GM12878 (cell line): Measurements from ENCODE around the gene IFIT1. TPM values are rescaled to one million over a fixed set of nuclear protein-coding genes. Genes with fewer than 3 reads are reported as not detected.

Experiments used
- ATF3 ChIP-seq: IDR thresholded peaks from 2 replicates; pipeline ENCODE4 v1.6.1; 2011; ENCODE audit warnings: low read depth, mild to moderate bottlenecking, low read length, moderate library complexity, borderline replicate concordance; ENCODE audit errors: extremely low read depth
- BMI1 ChIP-seq: fragments of 450-650 bp; IDR thresholded peaks from 2 replicates; pipeline ENCODE4 v1.6.1; 2016; ENCODE audit warnings: mild to moderate bottlenecking, moderate library complexity, borderline replicate concordance
- CBX3 ChIP-seq: fragments of 200-600 bp; sonication (generic); IDR thresholded peaks from 2 replicates; pipeline ENCODE4 v1.6.1; 2016; ENCODE audit warnings: low read depth, borderline replicate concordance
- CEBPZ ChIP-seq: fragments of 150-350 bp; IDR thresholded peaks from 2 replicates; pipeline ENCODE4 v1.6.1; 2016; ENCODE audit warnings: low read depth, low read length
- CUX1 ChIP-seq: IDR thresholded peaks from 2 replicates; pipeline ENCODE4 v1.6.1; 2012; ENCODE audit warnings: improper control_type of control experiment, low read depth, low read length; ENCODE audit not compliant: insufficient replicate concordance
- DPF2 ChIP-seq: fragments of 450-650 bp; IDR thresholded peaks from 2 replicates; pipeline ENCODE4 v1.6.1; 2017; ENCODE audit warnings: mild to moderate bottlenecking
- GABPA ChIP-seq: IDR thresholded peaks from 2 replicates; pipeline ENCODE4 v1.6.1; 2014; ENCODE audit warnings: antibody characterized with exemption, low read depth, mild to moderate bottlenecking, inconsistent platforms
- JUNB ChIP-seq: IDR thresholded peaks from 2 replicates; pipeline ENCODE4 v1.6.1; 2016; ENCODE audit warnings: antibody characterized with exemption, mild to moderate bottlenecking
- JUND ChIP-seq: IDR thresholded peaks from 2 replicates; pipeline ENCODE4 v1.6.1; 2012; ENCODE audit warnings: low read depth, mild to moderate bottlenecking, low read length, improper control_type of control experiment, moderate library complexity
- MEF2B ChIP-seq: fragments of 450-650 bp; IDR thresholded peaks from 2 replicates; pipeline ENCODE4 v1.6.1; 2018; ENCODE audit warnings: mild to moderate bottlenecking, moderate library complexity; ENCODE audit not compliant: partially characterized antibody, poor library complexity, severe bottlenecking
- NFYB ChIP-seq: IDR thresholded peaks from 2 replicates; pipeline ENCODE4 v1.6.1; 2011; ENCODE audit warnings: low read depth, mild to moderate bottlenecking, low read length, improper control_type of control experiment, moderate library complexity; ENCODE audit not compliant: insufficient read depth
- NR2C2 ChIP-seq: IDR thresholded peaks from 2 replicates; pipeline ENCODE4 v1.6.1; 2011; ENCODE audit warnings: borderline replicate concordance, low read depth; ENCODE audit not compliant: control insufficient read depth, insufficient read length
- RAD51 ChIP-seq: fragments of 450-650 bp; IDR thresholded peaks from 2 replicates; pipeline ENCODE4 v1.6.1; 2016; ENCODE audit warnings: moderate library complexity, mild to moderate bottlenecking, inconsistent platforms
- SMC3 ChIP-seq: IDR thresholded peaks from 2 replicates; pipeline ENCODE4 v1.6.1; 2011; ENCODE audit warnings: low read length, improper control_type of control experiment, borderline replicate concordance
- SP1 ChIP-seq: IDR thresholded peaks from one replicate; pipeline ENCODE4 v1.6.1; 2011; ENCODE audit warnings: low read depth, low read length
- STAT1 ChIP-seq: fragments of 450-650 bp; conservative IDR thresholded peaks from 2 replicates; pipeline ENCODE4 v1.6.1; 2014; ENCODE audit warnings: antibody characterized with exemption, mild to moderate bottlenecking
- TBL1XR1 ChIP-seq: IDR thresholded peaks from 2 replicates; pipeline ENCODE4 v1.6.1; 2012; ENCODE audit warnings: low read depth, low read length, improper control_type of control experiment
- TCF12 ChIP-seq: IDR thresholded peaks from 2 replicates; pipeline ENCODE4 v1.6.1; 2011; ENCODE audit warnings: low read depth, mild to moderate bottlenecking, low read length
- YBX1 ChIP-seq: fragments of 450-650 bp; IDR thresholded peaks from 2 replicates; pipeline ENCODE4 v1.6.1; 2016; ENCODE audit warnings: antibody characterized with exemption
- ZNF24 ChIP-seq: fragments of 450-650 bp; IDR thresholded peaks from 2 replicates; pipeline ENCODE4 v1.6.1; 2017; ENCODE audit warnings: antibody characterized with exemption, mild to moderate bottlenecking
- ZNF384 ChIP-seq: IDR thresholded peaks from 2 replicates; pipeline ENCODE4 v1.6.1; 2012; ENCODE audit warnings: low read depth, mild to moderate bottlenecking, low read length, improper control_type of control experiment, borderline replicate concordance
- polyA plus RNA-seq, 11 experiments: library from polyadenylated mRNA; depleted of rRNA in 4 of 11; unstranded in 6 of 11; stranded (reverse) in 5 of 11; fragments of >200 nt; fragmentation: Nextera tagmentation in 4 of 11; fragmentation: Illumina TruSeq in 1 of 11; extraction: Ambion mirVana in 4 of 11; extraction: Trizol in 1 of 11; gene quantifications; 1 replicate in 1 of 11; 2 replicates in 10 of 11; pipeline versions ENCODE4 v1.2.1 to v1.2.3, GENCODE V29; 2011 to 2016; ENCODE audit warnings: inconsistent platforms in 2 of 11, missing spikeins in 2 of 11, low read depth in 1 of 11
- total RNA-seq, 4 experiments: library from RNA; depleted of rRNA in 3 of 4; stranded (reverse); fragments of >200 nt in 3 of 4; fragmentation: Illumina TruSeq in 1 of 4; extraction: Trizol in 1 of 4; gene quantifications; 2 replicates each; pipeline versions ENCODE4 v1.2.1 to v1.2.3, GENCODE V29; 2013 to 2021

Gene IFIT1
- total and polyA plus RNA-seq, 10 of the 15 experiments (the other 5 are each of a cell fraction or from before 2014, with no cell fraction given) = 13.9 to 37.2 (median 22.3) TPM

- TF ChIP-seq CUX1 (peak; percentile 73), DPF2 (no peak), ZNF24 (no peak), ZNF384 (peak; percentile 58; the same call in 1 of the 2 replicates), RAD51 (no peak), CBX3 (no peak), TBL1XR1 (0 out of 2 replicates have a peak, but pooled peaks have one; percentile 14), NR2C2 (no peak), BMI1 (no peak), SMC3 (no peak; the same call in 1 of the 2 replicates), TCF12 (no peak), CEBPZ (no peak), ATF3 (no peak), SP1 (no peak), MEF2B (peak; percentile 95), JUND (no peak), STAT1 (no peak), GABPA (no peak), YBX1 (no peak), NFYB (no peak), JUNB (no peak)
These were observed 44.5 kb upstream of the IFIT1 start (continued) for GRCh38 chr10:89347701-89348457.
